Astrocyte (in vitro differentiated cells and primary cell): ENCODE results near the gene PSEN1.

ENCODE experiments used
- EZH2 ChIP-seq: IDR thresholded peaks from 2 replicates; pipeline ENCODE4 v1.6.1; 2012; ENCODE audit warnings: mild to moderate bottlenecking, low read length, inconsistent platforms; ENCODE audit not compliant: insufficient read depth
- TF ChIP-seq, protein P1 (sequence below): IDR thresholded peaks from 2 replicates; pipeline ENCODE4 v1.5.1; 2011; ENCODE audit warnings: low read depth, mild to moderate bottlenecking, inconsistent platforms, low read length, moderate library complexity; ENCODE audit not compliant: insufficient read depth

DNA sequence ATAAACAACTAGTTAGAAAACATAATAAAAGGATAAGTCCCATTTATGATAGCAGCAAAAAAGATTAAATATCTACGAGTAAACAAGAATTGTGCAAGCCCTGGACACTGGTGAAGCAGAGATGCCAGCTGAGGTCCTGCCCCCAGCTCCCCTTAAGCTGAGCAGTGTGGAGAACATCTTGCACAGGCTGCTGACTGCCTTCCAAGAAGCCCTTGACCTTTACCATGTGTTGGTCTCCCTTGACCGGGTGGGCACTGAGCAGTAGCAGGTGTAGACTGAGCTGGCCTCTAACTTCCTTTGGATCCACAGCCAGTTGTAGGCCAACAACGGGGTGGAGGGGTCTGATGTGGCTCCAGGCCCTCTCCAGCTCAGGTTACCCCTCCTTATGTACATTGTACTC is 53.3 kb downstream of the PSEN1 start:
- TF ChIP-seq, protein P1, sequence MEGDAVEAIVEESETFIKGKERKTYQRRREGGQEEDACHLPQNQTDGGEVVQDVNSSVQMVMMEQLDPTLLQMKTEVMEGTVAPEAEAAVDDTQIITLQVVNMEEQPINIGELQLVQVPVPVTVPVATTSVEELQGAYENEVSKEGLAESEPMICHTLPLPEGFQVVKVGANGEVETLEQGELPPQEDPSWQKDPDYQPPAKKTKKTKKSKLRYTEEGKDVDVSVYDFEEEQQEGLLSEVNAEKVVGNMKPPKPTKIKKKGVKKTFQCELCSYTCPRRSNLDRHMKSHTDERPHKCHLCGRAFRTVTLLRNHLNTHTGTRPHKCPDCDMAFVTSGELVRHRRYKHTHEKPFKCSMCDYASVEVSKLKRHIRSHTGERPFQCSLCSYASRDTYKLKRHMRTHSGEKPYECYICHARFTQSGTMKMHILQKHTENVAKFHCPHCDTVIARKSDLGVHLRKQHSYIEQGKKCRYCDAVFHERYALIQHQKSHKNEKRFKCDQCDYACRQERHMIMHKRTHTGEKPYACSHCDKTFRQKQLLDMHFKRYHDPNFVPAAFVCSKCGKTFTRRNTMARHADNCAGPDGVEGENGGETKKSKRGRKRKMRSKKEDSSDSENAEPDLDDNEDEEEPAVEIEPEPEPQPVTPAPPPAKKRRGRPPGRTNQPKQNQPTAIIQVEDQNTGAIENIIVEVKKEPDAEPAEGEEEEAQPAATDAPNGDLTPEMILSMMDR: no peak
- no peak for TF ChIP-seq EZH2
